Right atrium auricular region (tissue), 2 donors: Measurements from ENCODE around the gene COTL1. TPM values are rescaled to one million over a fixed set of nuclear protein-coding genes. Genes with fewer than 3 reads are reported as not detected.

Experiments used
- DNase-seq: peaks from one replicate; pipeline ENCODE4 v3.0.0-alpha.2; 2019; ENCODE audit warnings: low spot score
- H3K27ac ChIP-seq, 2 donors: fragments of 200-600 bp; sonication (generic); 1 replicate in 1 of 2; 2 replicates in 1 of 2; pipeline ENCODE4 v1.5.1; 2016 to 2019
- H3K27me3 ChIP-seq, 2 donors: fragments of 200-600 bp; sonication (generic); one replicate each; pipeline versions ENCODE4 v1.5.1 to v1.6.0; 2017 to 2019
- H3K36me3 ChIP-seq: fragments of 200-600 bp; sonication (generic); one replicate; pipeline ENCODE4 v1.5.1; 2016
- H3K4me1 ChIP-seq, 2 donors: fragments of 200-600 bp; sonication (generic); one replicate each; pipeline versions ENCODE4 v1.5.1 to v1.6.0; 2017 to 2019
- H3K4me3 ChIP-seq, 2 donors: fragments of 200-600 bp; sonication (generic); 1 replicate in 1 of 2; 2 replicates in 1 of 2; pipeline ENCODE4 v1.5.1; 2017 to 2019; ENCODE audit warnings: mild to moderate bottlenecking in 1 of 2, moderate library complexity in 1 of 2
- H3K9me3 ChIP-seq, 2 donors: fragments of 200-600 bp; sonication (generic); one replicate each; pipeline ENCODE4 v1.5.1; 2019
- total RNA-seq, 2 donors: library from RNA; depleted of rRNA; stranded (reverse); fragments of >200 nt; gene quantifications; one replicate each; pipeline ENCODE4 v1.1.0, GENCODE V29; 2016
- TF ChIP-seq, protein P1 (sequence below), 2 donors: fragments of 200-600 bp; sonication (generic); IDR thresholded peaks; one replicate each; pipeline ENCODE4 v1.5.1; 2019; ENCODE audit warnings: antibody characterized with exemption in 2 of 2

COTL1 gene
- total RNA-seq, result 10 to 100 TPM in 1 of 2 donors, 1 to 10 TPM in 1; 8.0 to 27.1 TPM

GRCh38 chr16:84617791-84618580, at the start of gene COTL1:
Gene COTL1, minus strand, starts transcription at chr16:84618078. Its CDS starts 164 bp downstream, at chr16:84617914.
- H3K9me3 ChIP-seq, result no peaks in the 10 kb centered on the region
- TF ChIP-seq, protein P1, sequence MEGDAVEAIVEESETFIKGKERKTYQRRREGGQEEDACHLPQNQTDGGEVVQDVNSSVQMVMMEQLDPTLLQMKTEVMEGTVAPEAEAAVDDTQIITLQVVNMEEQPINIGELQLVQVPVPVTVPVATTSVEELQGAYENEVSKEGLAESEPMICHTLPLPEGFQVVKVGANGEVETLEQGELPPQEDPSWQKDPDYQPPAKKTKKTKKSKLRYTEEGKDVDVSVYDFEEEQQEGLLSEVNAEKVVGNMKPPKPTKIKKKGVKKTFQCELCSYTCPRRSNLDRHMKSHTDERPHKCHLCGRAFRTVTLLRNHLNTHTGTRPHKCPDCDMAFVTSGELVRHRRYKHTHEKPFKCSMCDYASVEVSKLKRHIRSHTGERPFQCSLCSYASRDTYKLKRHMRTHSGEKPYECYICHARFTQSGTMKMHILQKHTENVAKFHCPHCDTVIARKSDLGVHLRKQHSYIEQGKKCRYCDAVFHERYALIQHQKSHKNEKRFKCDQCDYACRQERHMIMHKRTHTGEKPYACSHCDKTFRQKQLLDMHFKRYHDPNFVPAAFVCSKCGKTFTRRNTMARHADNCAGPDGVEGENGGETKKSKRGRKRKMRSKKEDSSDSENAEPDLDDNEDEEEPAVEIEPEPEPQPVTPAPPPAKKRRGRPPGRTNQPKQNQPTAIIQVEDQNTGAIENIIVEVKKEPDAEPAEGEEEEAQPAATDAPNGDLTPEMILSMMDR (IDR thresholded peaks at IDR 0.05), result no peak
- H3K4me1 ChIP-seq, result peaks cover 0 to 28% of the 10 kb centered on the region in 2 donors

DNA sequence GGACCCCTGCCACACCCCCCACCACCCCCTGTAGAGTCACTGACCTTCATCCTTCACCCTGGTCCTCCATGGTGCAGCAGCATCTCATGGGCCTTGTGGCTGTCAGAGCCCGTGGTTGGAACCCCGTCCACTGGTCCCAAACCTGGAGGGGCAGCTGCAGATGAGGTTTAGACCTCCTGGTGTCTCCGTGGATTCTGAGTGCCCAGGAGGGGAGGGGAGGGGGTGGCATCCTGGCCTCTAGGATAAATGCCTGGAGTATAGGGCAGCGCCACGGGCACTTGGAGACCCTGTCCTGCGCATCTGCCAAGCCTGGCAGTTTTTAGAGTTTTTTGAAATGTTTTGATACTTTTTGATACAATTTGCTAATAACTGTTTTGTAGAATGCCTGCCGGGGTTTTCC, 48.0 kb upstream of the COTL1 start:
- TF ChIP-seq, protein P1 (IDR thresholded peaks at IDR 0.05), result no peak
- H3K27ac ChIP-seq, result no peak overlapping the region
- no peaks in the 10 kb centered on the region for H3K4me1 ChIP-seq
- no peak for DNase-seq
- H3K4me3 ChIP-seq, result no peak overlapping the region
- no peaks in the 10 kb centered on the region for H3K9me3 ChIP-seq
- H3K36me3 ChIP-seq, result peaks cover 42% of the 10 kb centered on the region
- no peaks in the 10 kb centered on the region for H3K27me3 ChIP-seq

More at GRCh38 chr16:84617791-84618580, at the start of gene COTL1:
- Histone ChIP-seq H3K36me3 (no peaks in the 10 kb centered on the region), H3K4me3 (peak within 1 kb of the TSS; percentile 52 to 76), H3K27me3 (no peaks in the 10 kb centered on the region), H3K27ac (peak within 1 kb of the TSS; percentile 61 to 62)
- peak; percentile 98 for DNase-seq

GRCh38 chr16:84665359-84665758, 47.5 kb upstream of the COTL1 start:
- Histone ChIP-seq H3K27me3 (no peaks in the 10 kb centered on the region), H3K4me3 (no peak overlapping the region), H3K4me1 (no peaks in the 10 kb centered on the region), H3K27ac (no peak overlapping the region), H3K9me3 (no peaks in the 10 kb centered on the region), H3K36me3 (peaks cover 47% of the 10 kb centered on the region)
- TF ChIP-seq, protein P1 (IDR thresholded peaks at IDR 0.05), result no peak
- DNase-seq, result no peak

DNA sequence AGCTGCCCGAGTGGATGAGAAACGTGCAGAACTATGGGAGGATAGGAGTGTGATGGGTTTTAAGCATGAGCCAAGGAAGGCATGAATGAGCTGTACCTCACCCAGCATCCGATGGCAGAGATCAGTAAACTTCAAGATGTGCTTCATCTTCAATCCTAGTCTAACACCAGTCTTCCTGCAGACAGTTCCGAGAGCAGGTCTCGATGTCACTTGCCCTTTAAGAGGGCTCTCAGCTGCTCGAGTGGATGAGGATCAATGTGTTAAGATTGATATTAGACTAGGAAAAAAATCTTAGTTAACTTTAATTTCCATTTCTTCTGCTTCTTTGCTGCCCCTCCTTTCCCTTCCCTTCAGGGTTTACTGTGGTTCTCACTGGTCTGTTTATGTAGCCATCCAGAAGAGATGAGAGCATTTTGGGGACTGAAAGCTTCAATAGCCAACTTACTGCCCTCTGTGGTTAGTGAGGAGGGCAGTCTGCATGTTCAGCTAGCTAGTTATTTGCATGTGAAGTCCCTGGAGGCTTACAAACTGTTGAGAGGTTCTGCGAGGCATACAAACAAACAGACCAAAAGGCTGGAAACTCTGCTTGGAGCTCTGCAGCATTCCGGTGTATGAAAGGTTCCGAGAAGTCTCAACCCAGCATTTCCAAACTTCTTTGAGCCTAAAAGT, 45.7 kb upstream of the COTL1 start:
- Histone ChIP-seq H3K36me3 (peaks cover 64% of the 10 kb centered on the region), H3K27ac (no peak overlapping the region), H3K4me1 (no peaks in the 10 kb centered on the region), H3K27me3 (no peaks in the 10 kb centered on the region), H3K9me3 (no peaks in the 10 kb centered on the region), H3K4me3 (no peak overlapping the region)
- DNase-seq, result no peak
- TF ChIP-seq, protein P1 (IDR thresholded peaks at IDR 0.05), result no peak

GRCh38 chr16:84662471-84662870, 44.6 kb upstream of the COTL1 start:
- no peak overlapping the region for H3K4me3 ChIP-seq
- DNase-seq, result no peak
- no peaks in the 10 kb centered on the region for H3K4me1 ChIP-seq
- H3K36me3 ChIP-seq, result peaks cover 75% of the 10 kb centered on the region
- H3K9me3 ChIP-seq, result no peaks in the 10 kb centered on the region
- H3K27ac ChIP-seq, result no peak overlapping the region
- TF ChIP-seq, protein P1 (IDR thresholded peaks at IDR 0.05), result no peak
- H3K27me3 ChIP-seq, result no peaks in the 10 kb centered on the region
